T-helper 22 cell (primary cell): ENCODE results near the gene CDC37.
A peak's percentile ranks its signal among the peaks of the same experiment; 100 is the strongest.
"Not testable (repeated sequence)": the region's sequence is repeated elsewhere in the genome, so short reads cannot be mapped to it uniquely, and the experiment has no call there.

Experiments used
- DNase-seq: peaks from one replicate; pipeline ENCODE4 v3.0.0-alpha.2; 2020; ENCODE audit warnings: low read depth

CDC37 gene

GRCh38 chr19:10393137-10393536 lies 10.2 kb downstream of the CDC37 start:
- no peak for DNase-seq

DNA sequence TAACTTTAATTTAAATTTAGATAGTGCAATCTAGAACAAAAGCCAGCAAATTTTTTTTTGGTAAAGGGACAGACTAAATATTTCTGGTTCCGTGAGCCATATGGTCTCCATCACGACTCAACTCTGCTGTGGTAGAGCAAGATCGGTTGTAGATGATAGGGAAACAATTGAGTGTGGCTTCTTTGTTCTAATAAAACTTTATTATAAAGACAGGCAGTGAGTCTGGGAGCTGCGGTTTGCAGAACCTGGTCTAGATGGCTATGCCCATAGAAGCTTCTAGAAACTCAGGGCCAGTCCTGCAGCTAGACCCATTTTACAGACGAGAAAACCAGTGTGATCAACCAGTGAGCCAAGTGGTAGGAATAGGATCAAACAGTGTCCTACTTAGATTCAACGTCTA lies 11.2 kb downstream of the CDC37 start:
- no peak for DNase-seq

GRCh38 chr19:10390652-10391286 lies 12.6 kb downstream of the CDC37 start:
- DNase-seq: peak; percentile 28

- DNase-seq: no peak
These were observed 13.5 kb downstream of the CDC37 start for GRCh38 chr19:10389863-10390262.

DNA sequence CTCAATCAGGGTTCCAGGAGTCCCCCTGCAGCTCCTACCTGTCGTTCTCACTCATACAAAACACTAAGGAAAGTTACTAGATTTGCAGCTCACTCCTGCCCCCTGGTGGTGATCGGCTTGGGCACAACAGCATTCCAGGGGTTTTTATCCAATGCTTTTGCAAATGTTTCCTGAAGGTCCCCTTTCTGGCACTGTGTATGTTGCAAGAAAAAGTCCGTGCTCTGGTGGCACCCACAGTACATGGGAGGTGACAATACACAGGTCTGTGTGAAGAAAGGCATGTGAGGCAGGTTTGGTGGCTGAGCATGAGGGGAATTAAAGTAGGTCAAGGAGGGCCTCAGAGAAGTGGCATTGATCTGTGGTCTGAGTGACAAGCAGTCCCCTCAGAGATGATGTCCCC lies 14.4 kb downstream of the CDC37 start:
- DNase-seq: peak; percentile 47

DNA sequence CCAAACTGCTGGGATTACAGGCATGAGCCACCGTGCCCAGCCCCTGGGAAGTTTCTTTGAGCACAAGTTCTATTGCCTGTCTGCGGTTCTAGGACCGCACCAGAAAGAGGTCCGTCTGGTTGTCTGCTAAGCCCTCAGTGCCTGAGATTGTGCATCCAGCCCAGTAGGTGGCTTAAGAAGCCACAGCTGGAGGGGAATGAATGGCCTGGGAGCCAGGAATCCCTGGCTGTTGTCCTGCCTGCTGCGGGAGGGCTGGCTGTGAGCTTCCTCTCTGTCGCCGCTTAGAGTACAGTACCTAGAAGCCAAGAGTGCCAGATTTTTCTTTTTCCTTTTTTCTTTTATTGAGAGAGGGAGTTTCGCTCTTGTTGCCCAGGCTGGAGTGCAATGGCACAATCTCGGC lies 18.8 kb downstream of the CDC37 start:
- DNase-seq: no peak

- not testable (repeated sequence) for DNase-seq
These were observed 20.2 kb downstream of the CDC37 start for GRCh38 chr19:10383223-10383499.

- peak; percentile 92 for DNase-seq
These were observed 22.8 kb downstream of the CDC37 start, which contains the start of gene TYK2 for GRCh38 chr19:10380313-10381102. TSS of gene TYK2 (minus strand) at chr19:10380572. CDS start at chr19:10378406, 2,166 bp downstream.

GRCh38 chr19:10379880-10380312 lies 23.4 kb downstream of the CDC37 start:
- no peak for DNase-seq

DNA sequence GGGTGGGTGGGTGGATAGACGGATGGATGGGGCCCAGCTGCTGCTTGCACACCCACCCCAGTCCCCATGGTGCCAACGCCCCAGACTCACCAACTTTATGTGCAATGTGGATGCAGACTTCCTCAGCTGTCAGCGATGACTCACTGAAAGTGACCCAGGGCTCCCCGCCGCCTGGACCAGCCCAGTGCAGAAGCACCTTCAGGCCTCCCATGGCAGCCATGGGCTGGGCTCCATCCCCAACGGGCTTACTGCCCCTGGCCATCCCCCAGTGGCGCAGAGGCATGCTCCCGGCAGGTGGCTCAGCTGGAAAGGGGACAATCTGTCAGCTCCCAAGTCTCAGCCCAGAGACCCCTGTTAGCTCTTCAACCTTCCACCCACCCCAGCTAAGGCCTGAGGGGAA lies 25.2 kb downstream of the CDC37 start:
- no peak for DNase-seq

DNA sequence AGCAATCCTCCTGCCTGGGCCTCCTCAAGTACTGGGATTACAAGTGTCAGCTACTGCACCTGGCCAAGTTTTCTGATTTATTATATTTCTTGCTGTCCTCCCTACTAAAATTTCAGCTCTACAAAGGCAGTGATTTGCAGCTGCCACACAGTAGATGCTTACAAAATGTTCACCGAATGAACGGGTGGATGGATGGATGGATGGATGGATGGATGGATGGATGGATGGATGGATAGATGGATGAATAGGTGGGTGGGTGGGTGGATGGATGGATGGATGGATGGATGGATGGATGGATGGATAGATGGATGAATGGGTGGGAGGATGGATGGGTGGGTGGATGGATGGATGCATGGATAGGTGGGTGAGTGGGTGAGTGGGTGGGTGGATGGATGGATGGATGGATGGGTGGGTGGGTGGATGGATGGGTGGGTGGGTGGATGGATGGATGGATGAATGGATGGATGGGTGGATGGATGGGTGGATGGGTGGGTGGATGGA lies 26.2 kb downstream of the CDC37 start:
- DNase-seq: not testable (repeated sequence)

GRCh38 chr19:10374931-10375330 lies 28.4 kb downstream of the CDC37 start:
- DNase-seq: no peak

DNA sequence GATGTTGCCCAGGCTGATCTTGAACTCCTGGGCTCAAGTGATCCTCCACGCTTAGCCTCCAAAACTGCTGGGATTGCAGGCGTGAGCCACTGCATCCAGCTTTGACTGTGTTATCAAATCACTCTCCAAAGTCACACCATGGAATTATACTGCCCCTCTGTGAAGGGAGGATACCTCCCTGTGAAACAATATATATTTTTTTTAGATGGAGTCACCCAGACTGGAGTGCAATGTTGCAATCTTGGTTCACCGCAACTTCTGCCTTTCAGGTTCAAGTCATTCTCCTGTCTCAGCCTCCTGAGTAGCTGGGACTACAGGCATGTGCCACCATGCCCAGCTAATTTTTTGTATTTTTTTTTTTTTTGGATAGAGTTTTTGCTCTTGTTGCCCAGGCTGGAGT lies 30.7 kb downstream of the CDC37 start:
- no peak for DNase-seq

- no peak for DNase-seq
These were observed 35.1 kb downstream of the CDC37 start for GRCh38 chr19:10368101-10368803.

GRCh38 chr19:10366950-10367512 lies 36.3 kb downstream of the CDC37 start:
- not testable (repeated sequence) for DNase-seq

- DNase-seq: no peak
These were observed 37.8 kb downstream of the CDC37 start for GRCh38 chr19:10365518-10365917.

- no peak for DNase-seq
These were observed 38.7 kb downstream of the CDC37 start for GRCh38 chr19:10364644-10365043.

DNA sequence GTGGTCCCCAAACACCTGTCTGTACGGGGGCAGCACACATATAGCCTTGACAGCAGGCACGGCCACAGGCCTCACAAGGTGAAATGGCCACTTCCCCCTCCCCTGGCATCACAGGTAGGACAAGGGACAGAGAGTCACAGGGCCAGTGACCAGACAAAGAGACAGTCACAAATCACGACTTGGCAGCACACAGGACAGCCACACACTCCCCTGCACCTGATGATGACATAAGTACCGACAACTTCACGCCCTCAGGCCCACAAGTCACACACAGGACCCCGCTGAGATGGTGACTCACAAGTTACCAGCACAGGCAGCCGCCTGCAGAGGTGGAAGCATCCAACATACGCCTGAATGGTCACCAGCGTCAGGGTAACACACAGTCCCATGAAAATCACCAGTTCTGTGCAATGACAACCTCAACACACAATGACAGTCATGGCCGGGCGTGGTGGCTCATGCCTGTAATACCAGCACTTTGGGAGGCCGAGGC lies 39.5 kb downstream of the CDC37 start:
- no peak for DNase-seq

GRCh38 chr19:10362259-10362658 lies 41.1 kb downstream of the CDC37 start:
- no peak for DNase-seq

DNA sequence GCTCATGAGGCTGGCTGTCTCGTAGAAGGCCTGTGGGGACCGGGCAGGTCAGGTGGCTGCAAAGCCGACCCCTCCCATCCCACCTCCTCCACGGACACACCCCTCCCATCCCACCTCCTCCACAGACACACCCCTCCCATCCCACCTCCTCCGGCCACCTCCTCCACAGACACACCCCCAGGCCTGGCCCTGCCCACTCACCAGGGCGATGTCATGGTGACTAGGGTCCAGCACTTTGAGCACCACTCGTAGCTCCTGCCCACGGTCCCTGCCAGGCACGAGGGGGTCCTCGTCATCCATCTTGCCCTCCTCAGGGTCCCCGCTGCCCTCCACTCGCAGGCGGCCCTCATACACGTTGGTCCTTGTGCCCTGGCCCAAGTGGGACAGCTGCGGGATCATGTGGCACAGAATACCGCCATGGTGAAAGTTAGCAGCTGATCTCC lies 41.8 kb downstream of the CDC37 start:
- DNase-seq: no peak

GRCh38 chr19:10356431-10356830 lies 46.9 kb downstream of the CDC37 start:
- DNase-seq: no peak

DNA sequence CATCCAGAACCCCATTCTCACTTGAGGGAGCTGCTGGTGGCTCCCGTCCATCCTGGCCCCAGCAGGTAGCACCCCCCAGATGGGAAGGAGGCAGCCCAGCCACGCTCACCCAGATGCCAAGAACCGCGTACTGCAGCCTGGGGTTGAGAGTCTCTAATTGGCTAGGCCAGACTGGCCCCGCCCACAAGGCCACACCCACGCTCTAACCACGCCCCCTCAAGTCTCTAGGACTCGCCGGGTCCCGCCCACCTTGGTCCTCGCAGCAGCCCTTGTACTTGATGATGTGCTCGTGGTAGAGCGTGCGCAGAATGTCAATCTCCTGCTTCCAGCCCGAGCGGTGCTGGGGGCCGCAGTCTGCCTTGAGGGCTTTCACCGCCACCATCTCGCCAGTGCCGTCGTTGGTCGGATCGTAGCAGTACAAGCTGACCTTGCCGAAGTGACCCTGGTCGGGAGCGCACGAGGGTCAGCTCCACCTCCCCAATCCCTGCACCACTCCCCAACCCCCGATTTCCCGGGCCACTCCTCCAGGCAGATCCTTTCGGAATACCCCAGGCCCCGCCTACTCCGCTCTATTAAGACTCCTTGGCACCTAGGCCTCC lies 49.5 kb downstream of the CDC37 start:
- DNase-seq: no peak
